Ovary (tissue), 3 donors: ENCODE data around the gene LRMDA.

ENCODE experiments used
- EP300 ChIP-seq: sonication (generic); formaldehyde crosslinking; IDR thresholded peaks from one replicate; pipeline ENCODE4 v1.6.1; 2017; ENCODE audit warnings: antibody characterized with exemption
- POLR2A ChIP-seq: fragments of 450-650 bp; IDR thresholded peaks from one replicate; pipeline ENCODE4 v1.6.1; 2017; ENCODE audit warnings: antibody characterized with exemption, mild to moderate bottlenecking, moderate library complexity
- TF ChIP-seq, protein P1 (sequence below), 3 donors: fragments of 450-650 bp in 2 of 3; fragments of 200-600 bp in 1 of 3; IDR thresholded peaks; one replicate each; pipeline versions ENCODE4 v1.5.1 to v1.8.0; 2016 to 2022; ENCODE audit warnings: antibody characterized with exemption in 3 of 3, mild to moderate bottlenecking in 1 of 3
- donor health status: DM: no; HTN: no; CAD: no.

GRCh38 chr10:75740541-75740940 lies 309.1 kb downstream of the LRMDA start:
- TF ChIP-seq, protein P1, sequence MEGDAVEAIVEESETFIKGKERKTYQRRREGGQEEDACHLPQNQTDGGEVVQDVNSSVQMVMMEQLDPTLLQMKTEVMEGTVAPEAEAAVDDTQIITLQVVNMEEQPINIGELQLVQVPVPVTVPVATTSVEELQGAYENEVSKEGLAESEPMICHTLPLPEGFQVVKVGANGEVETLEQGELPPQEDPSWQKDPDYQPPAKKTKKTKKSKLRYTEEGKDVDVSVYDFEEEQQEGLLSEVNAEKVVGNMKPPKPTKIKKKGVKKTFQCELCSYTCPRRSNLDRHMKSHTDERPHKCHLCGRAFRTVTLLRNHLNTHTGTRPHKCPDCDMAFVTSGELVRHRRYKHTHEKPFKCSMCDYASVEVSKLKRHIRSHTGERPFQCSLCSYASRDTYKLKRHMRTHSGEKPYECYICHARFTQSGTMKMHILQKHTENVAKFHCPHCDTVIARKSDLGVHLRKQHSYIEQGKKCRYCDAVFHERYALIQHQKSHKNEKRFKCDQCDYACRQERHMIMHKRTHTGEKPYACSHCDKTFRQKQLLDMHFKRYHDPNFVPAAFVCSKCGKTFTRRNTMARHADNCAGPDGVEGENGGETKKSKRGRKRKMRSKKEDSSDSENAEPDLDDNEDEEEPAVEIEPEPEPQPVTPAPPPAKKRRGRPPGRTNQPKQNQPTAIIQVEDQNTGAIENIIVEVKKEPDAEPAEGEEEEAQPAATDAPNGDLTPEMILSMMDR (IDR thresholded peaks at IDR 0.05), result no peak
- TF ChIP-seq POLR2A (no peak), EP300 (no peak)
